ENCODE data around the gene PRKCZ. TPM values are rescaled to one million over a fixed set of nuclear protein-coding genes. Genes with fewer than 3 reads are reported as not detected.

The PRKCZ gene
- total and polyA plus RNA-seq, 2 of the 4 experiments (the other 2 are of a cell fraction): 2.0 to 3.5 TPM

DNA sequence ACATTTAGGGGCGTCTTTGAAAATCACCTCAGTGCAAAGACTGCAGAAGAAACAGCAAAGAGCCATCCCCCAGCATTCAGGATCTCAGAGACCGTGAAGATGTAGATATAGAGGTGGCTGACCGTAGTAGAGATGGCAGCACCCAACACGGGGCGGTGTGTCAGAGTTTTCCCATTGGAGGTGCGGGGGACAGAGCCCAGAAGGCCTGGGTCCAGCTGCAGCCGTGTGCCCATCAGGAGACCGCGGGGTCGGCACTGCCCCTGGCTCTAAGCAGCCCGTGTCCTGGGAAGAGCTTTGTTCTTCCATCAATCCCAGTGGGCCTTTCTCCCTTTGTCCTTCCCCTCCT lies 29.9 kb upstream of the PRKCZ start:
- BruUV-seq (replicated peaks): no TSS peak
- Histone ChIP-seq H3K9ac (ENCODE audit: low read depth, low read length) (no peak overlapping the region), H3K4me1 (ENCODE audit: control insufficient read depth, insufficient read depth, low read length) (no peaks in the 10 kb centered on the region), H3K27ac (ENCODE audit: insufficient read depth, low read length) (no peak overlapping the region), H3K9me1 (ENCODE audit: insufficient read depth, low read length) (no peaks in the 10 kb centered on the region), H3K18ac (ENCODE audit: low read depth, low read length) (no peak overlapping the region), H2BK5ac (ENCODE audit: low read depth, low read length, poor library complexity, severe bottlenecking) (no peak overlapping the region), H4K91ac (ENCODE audit: insufficient read depth, low read depth, low read length) (no peak overlapping the region), H2AFZ (replicated peaks; ENCODE audit: low read length, poor library complexity) (no peak overlapping the region), H3K36me3 (ENCODE audit: control insufficient read depth, insufficient read depth, low read length) (no peaks in the 10 kb centered on the region), H3K9me3 (ENCODE audit: control insufficient read depth, insufficient read depth, low read length) (no peaks in the 10 kb centered on the region), H2BK120ac (ENCODE audit: low read depth, low read length) (no peak overlapping the region), H3K27me3 (ENCODE audit: control insufficient read depth, insufficient read depth, low read length) (peaks cover 82% of the 10 kb centered on the region), H3K14ac (replicated peaks; ENCODE audit: low read depth, low read length) (no peak overlapping the region), H4K5ac (ENCODE audit: low read depth, low read length) (no peak overlapping the region), H2AK5ac (ENCODE audit: low read depth, low read length) (no peak overlapping the region), H2BK20ac (ENCODE audit: low read depth, low read length) (no peak overlapping the region), H3K23ac (ENCODE audit: low read depth, low read length) (no peak overlapping the region), H3K4me2 (ENCODE audit: low read depth, low read length) (no peak overlapping the region), H2AK9ac (replicated peaks; ENCODE audit: low read depth, low read length, poor library complexity) (no peak overlapping the region), H4K20me1 (ENCODE audit: insufficient read depth, low read length) (no peaks in the 10 kb centered on the region), H4K8ac (ENCODE audit: low read depth in 2 of 2, low read length in 2 of 2) (no peak overlapping the region), H3K4ac (ENCODE audit: low read depth, low read length) (no peak overlapping the region), H3K79me1 (ENCODE audit: low read depth in 1 of 2, low read length in 2 of 2) (no peaks in the 10 kb centered on the region), H3K4me3 (ENCODE audit: insufficient read depth, low read depth, low read length) (no peak overlapping the region), H3K56ac (ENCODE audit: extremely low read depth, insufficient read depth, low read length) (no peak overlapping the region), H2BK15ac (ENCODE audit: low read depth, low read length) (no peak overlapping the region)
- WGBS, 2 experiments (ENCODE audit: extremely low coverage in 2 of 2, insufficient read length in 1 of 2): no CpG with 5 or more reads among the region's 11 CpGs
- in situ Hi-C loops (cut with MboI; ENCODE audit: low sequenced_read_pairs): no loop called here
- no peak for DNase-seq
- ATAC-seq (ENCODE audit: low read depth): no peak
- ChIA-PET CTCF (no interaction called here), POLR2A (ENCODE audit: unreplicated experiment) (no interaction called here)
- dilution Hi-C loops (cut with HindIII; ENCODE audit: low sequenced_read_pairs, unreplicated experiment): no loop called here
- intact Hi-C loops (cut with micrococcal nuclease): no loop called here
- no peak for TF ChIP-seq RCOR1 (IDR thresholded peaks at IDR 0.05; ENCODE audit: insufficient replicate concordance, low read length)
- no peak for TF ChIP-seq RAD21 (IDR thresholded peaks at IDR 0.05; ENCODE audit: low read length)
- no peak for TF ChIP-seq SMC3 (IDR thresholded peaks at IDR 0.05; ENCODE audit: low read depth, low read length)
- TF ChIP-seq, protein P1, sequence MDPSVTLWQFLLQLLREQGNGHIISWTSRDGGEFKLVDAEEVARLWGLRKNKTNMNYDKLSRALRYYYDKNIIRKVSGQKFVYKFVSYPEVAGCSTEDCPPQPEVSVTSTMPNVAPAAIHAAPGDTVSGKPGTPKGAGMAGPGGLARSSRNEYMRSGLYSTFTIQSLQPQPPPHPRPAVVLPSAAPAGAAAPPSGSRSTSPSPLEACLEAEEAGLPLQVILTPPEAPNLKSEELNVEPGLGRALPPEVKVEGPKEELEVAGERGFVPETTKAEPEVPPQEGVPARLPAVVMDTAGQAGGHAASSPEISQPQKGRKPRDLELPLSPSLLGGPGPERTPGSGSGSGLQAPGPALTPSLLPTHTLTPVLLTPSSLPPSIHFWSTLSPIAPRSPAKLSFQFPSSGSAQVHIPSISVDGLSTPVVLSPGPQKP (IDR thresholded peaks at IDR 0.05; ENCODE audit: borderline replicate concordance, low read depth, low read length): no peak
- no peak for TF ChIP-seq USF2 (IDR thresholded peaks at IDR 0.05; ENCODE audit: low read depth, low read length)
- TF ChIP-seq FOS (IDR thresholded peaks at IDR 0.05; ENCODE audit: low read depth, low read length): no peak
- no peak for TF ChIP-seq RFX5 (IDR thresholded peaks at IDR 0.05; ENCODE audit: low read depth, low read length)
- no peak for TF ChIP-seq MAZ (IDR thresholded peaks at IDR 0.05; ENCODE audit: borderline replicate concordance, low read depth, low read length)
- no peak for TF ChIP-seq CEBPB (IDR thresholded peaks at IDR 0.05; ENCODE audit: low read depth, low read length)
- no peak for TF ChIP-seq CTCF (conservative IDR thresholded peaks at IDR 0.05; ENCODE audit: low read depth, low read length)
